ENCODE data around the gene GHRL. TPM values are rescaled to one million over a fixed set of nuclear protein-coding genes. Genes with fewer than 3 reads are reported as not detected.

Gene GHRL
- total RNA-seq, 2 donors from 2014 or later = 3.6 to 4.2 TPM

GRCh38 chr3:10304905-10305304, 12.2 kb upstream of the GHRL start:
- H3K27ac ChIP-seq = no peak overlapping the region
- intact Hi-C loops (cut with DNase I) = no loop called here
- TF ChIP-seq, protein P1, sequence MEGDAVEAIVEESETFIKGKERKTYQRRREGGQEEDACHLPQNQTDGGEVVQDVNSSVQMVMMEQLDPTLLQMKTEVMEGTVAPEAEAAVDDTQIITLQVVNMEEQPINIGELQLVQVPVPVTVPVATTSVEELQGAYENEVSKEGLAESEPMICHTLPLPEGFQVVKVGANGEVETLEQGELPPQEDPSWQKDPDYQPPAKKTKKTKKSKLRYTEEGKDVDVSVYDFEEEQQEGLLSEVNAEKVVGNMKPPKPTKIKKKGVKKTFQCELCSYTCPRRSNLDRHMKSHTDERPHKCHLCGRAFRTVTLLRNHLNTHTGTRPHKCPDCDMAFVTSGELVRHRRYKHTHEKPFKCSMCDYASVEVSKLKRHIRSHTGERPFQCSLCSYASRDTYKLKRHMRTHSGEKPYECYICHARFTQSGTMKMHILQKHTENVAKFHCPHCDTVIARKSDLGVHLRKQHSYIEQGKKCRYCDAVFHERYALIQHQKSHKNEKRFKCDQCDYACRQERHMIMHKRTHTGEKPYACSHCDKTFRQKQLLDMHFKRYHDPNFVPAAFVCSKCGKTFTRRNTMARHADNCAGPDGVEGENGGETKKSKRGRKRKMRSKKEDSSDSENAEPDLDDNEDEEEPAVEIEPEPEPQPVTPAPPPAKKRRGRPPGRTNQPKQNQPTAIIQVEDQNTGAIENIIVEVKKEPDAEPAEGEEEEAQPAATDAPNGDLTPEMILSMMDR (IDR thresholded peaks at IDR 0.05) = no peak
- TF ChIP-seq POLR2A (IDR thresholded peaks at IDR 0.05) = no peak
- no peak for DNase-seq
- no peaks in the 10 kb centered on the region for H3K4me1 ChIP-seq
- H3K4me3 ChIP-seq = no peak overlapping the region
- WGBS, 2 donors = 79 to 80% methylated on average over 8 of the region's 8 CpGs
- H3K36me3 ChIP-seq (replicated peaks in 1 of 2; ENCODE audit: insufficient read depth in 1 of 2, low read depth in 2 of 2) = peaks cover 13 to 48% of the 10 kb centered on the region in 2 donors
- ATAC-seq = no peak
- no peaks in the 10 kb centered on the region for H3K27me3 ChIP-seq
- H3K9me3 ChIP-seq = no peaks in the 10 kb centered on the region

- ATAC-seq (no peak), DNase-seq (no peak)
- Histone ChIP-seq H3K36me3 (replicated peaks in 1 of 2; ENCODE audit: insufficient read depth in 1 of 2, low read depth in 2 of 2) (peaks cover 13 to 44% of the 10 kb centered on the region in 2 donors), H3K9me3 (no peaks in the 10 kb centered on the region), H3K27ac (no peak overlapping the region), H3K4me1 (no peaks in the 10 kb centered on the region), H3K27me3 (no peaks in the 10 kb centered on the region), H3K4me3 (no peak overlapping the region)
- intact Hi-C loops (cut with DNase I) = no loop called here
- no peak for TF ChIP-seq POLR2A (IDR thresholded peaks at IDR 0.05)
- TF ChIP-seq, protein P1 (IDR thresholded peaks at IDR 0.05) = no peak
- WGBS, 2 donors = 79 to 85% methylated on average over 8 of the region's 8 CpGs
Measured at GRCh38 chr3:10303785-10304184, 11.0 kb upstream of the GHRL start.

GRCh38 chr3:10303105-10303504, 10.4 kb upstream of the GHRL start:
- WGBS, 2 donors = 84 to 88% methylated on average over 9 of the region's 9 CpGs
- intact Hi-C loops (cut with DNase I) = no loop called here
- Histone ChIP-seq H3K9me3 (no peaks in the 10 kb centered on the region), H3K27ac (no peak overlapping the region), H3K4me3 (no peak overlapping the region), H3K27me3 (no peaks in the 10 kb centered on the region), H3K36me3 (replicated peaks in 1 of 2; ENCODE audit: insufficient read depth in 1 of 2, low read depth in 2 of 2) (peaks cover 13 to 44% of the 10 kb centered on the region in 2 donors), H3K4me1 (no peaks in the 10 kb centered on the region)
- ATAC-seq (no peak), DNase-seq (no peak)
- TF ChIP-seq, protein P1 (IDR thresholded peaks at IDR 0.05) = no peak
- no peak for TF ChIP-seq POLR2A (IDR thresholded peaks at IDR 0.05)

DNA sequence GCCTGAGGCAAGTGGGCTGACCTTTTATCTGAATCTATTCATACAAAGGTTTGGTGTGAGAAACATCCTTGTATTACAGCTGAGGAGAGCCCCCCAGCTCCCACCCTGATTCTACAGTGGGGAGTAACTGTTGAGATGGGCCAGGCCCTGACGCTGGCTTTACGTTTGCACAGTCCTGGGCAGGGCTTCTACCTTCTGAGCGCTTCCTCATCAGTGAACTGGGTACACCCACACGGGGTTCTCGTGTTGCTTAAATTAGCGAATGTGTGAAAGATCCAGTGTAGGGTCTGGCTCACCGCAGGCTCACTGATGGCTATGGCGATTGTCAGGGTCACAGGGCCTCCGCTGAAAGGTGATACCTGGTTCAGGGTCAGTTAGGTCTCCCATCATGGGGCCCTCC, 7.3 kb upstream of the GHRL start:
- intact Hi-C loops (cut with DNase I) = no loop called here
- H3K4me3 ChIP-seq = no peak overlapping the region
- DNase-seq = no peak
- WGBS, 2 donors = 90 to 92% methylated on average over 9 of the region's 9 CpGs
- H3K36me3 ChIP-seq (replicated peaks in 1 of 2; ENCODE audit: insufficient read depth in 1 of 2, low read depth in 2 of 2) = peaks cover 13 to 32% of the 10 kb centered on the region in 2 donors
- no peak for ATAC-seq
- TF ChIP-seq POLR2A (IDR thresholded peaks at IDR 0.05) = no peak
- TF ChIP-seq, protein P1 (IDR thresholded peaks at IDR 0.05) = no peak
- H3K27ac ChIP-seq = no peak overlapping the region
- H3K9me3 ChIP-seq = no peaks in the 10 kb centered on the region
- peaks cover 9% of the 10 kb centered on the region for H3K4me1 ChIP-seq
- no peaks in the 10 kb centered on the region for H3K27me3 ChIP-seq

DNA sequence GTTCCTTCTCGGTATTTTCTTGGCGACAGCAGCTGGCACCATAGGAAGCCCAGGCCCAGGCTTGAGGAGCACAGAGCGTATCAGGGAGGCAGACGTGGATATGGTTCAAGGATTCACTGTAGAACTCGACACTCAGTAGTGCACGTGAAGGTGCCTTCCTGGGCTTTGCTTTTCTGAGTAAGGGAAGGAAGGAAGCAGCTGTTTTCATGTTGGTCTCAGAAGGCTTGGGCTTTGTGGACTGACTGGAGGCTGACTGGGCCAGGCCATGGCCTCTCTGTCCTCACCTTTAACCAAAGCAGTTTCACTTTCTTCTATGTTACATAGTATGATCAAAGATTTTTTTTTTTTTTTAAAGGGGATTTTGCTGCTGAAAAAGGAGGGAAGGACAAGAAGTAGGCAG, 6.9 kb upstream of the GHRL start:
- WGBS, 2 donors = 80 to 85% methylated on average over 6 of the region's 6 CpGs
- peaks cover 13 to 29% of the 10 kb centered on the region in 2 donors for H3K36me3 ChIP-seq (replicated peaks in 1 of 2; ENCODE audit: insufficient read depth in 1 of 2, low read depth in 2 of 2)

More for the DNA sequence above, 6.9 kb upstream of the GHRL start:
- H3K27ac ChIP-seq = no peak overlapping the region
- ATAC-seq (no peak), DNase-seq (no peak)
- H3K27me3 ChIP-seq = no peaks in the 10 kb centered on the region
- H3K9me3 ChIP-seq = no peaks in the 10 kb centered on the region
- peaks cover 9% of the 10 kb centered on the region for H3K4me1 ChIP-seq
- intact Hi-C loops (cut with DNase I) = no loop called here
- no peak for TF ChIP-seq POLR2A (IDR thresholded peaks at IDR 0.05)
- TF ChIP-seq, protein P1 (IDR thresholded peaks at IDR 0.05) = no peak
- no peak overlapping the region for H3K4me3 ChIP-seq

Measured in body of pancreas (tissue), 4 donors.